Dedifferentiated amniotic fluid mesenchymal stem cell (primary cell): ENCODE data around the gene HYCC1.
"Not testable (repeated sequence)": the region's sequence is repeated elsewhere in the genome, so short reads cannot be mapped to it uniquely, and the experiment has no call there.

Experiments
- DNase-seq: peaks from one replicate; pipeline ENCODE4 v3.0.0-alpha.2; 2016; ENCODE audit errors: extremely low spot score

The HYCC1 gene

DNA sequence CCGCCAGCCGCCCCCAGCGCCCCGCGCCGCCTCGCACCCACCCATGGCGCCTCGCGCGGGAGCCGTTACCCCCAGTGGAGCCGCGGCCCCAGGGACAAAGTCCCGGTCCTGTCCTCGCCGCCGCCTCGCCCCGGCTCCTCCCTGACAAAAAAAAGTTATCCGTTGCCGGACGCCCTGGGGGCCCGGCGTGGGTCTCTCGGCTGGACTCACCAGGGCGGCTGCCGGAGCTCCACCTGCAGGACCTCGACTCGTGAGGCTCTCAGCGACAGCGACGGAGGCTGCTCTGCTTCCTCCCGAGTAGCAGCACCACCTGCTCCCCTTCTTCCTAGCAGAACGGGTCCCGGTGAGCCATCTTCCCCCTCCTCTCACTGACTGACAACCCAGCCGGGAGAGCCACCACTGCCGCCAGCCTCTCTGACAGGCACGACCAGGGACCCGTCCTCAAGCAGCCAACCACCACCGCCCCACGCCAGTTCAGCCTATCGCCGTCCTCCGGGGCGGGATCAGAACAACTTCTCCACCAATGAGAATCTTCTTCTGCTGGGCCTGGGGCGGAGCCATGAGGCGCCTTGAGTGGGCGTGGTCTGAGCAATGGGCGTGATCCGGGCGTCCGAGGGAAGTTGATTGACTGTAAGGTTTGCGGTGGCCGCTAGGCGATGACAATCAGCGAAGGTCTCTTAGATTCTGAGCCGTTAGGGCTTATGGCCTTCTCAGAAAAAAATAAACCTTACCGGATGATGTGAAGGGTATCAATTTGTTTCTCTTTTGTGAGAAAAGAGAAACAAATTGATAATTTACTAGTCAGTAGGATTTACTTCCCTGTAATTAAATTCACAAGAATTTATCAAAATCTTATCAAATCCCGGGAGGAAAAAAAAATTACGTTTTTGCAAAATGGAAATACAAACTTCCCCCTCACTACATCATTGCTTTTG, at the start of gene HYCC1:
Gene HYCC1, minus strand, starts transcription at position 416 of the 935 bp plus-strand sequence. CDS start 23,019 bp downstream, outside the sequence.
- DNase-seq = peak; percentile 99

DNA sequence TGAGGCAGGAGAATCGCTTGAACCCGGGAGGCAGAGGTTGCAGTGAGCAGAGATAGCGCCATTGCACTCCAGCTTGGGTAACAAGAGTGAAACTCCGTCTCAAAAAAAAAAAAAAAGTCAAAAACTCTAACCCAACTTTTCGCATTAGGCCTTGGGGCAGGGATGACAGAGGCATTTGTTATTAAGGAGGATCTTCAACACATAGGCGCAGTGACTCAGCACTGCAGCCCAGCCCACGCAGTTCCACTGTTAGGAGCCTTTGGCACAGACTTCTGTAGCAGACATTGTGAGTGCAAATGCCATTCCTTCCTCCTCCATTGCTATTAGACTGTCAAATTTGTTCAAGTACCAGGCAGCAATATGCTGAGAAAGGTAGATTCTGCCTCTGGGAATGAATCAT, 48.5 kb upstream of the HYCC1 start:
- no peak for DNase-seq

DNA sequence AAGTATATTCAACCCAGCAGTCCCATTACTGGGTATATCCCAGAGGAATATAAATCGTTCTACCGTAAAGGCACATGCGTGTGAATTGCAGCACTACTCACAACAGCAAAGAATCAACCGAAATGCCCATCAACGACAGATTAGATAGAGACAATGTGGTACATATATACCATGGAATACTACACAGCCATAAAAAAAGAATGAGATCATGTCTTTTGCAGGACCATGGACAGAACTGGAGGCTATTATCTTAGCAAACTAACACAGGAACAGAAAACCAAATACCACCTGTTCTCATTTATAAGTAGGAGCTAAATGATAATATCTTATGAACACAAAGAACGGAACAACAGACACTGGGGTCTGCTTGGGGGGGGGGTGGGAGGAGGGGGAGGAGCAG, 47.4 kb upstream of the HYCC1 start:
- DNase-seq = no peak

DNA sequence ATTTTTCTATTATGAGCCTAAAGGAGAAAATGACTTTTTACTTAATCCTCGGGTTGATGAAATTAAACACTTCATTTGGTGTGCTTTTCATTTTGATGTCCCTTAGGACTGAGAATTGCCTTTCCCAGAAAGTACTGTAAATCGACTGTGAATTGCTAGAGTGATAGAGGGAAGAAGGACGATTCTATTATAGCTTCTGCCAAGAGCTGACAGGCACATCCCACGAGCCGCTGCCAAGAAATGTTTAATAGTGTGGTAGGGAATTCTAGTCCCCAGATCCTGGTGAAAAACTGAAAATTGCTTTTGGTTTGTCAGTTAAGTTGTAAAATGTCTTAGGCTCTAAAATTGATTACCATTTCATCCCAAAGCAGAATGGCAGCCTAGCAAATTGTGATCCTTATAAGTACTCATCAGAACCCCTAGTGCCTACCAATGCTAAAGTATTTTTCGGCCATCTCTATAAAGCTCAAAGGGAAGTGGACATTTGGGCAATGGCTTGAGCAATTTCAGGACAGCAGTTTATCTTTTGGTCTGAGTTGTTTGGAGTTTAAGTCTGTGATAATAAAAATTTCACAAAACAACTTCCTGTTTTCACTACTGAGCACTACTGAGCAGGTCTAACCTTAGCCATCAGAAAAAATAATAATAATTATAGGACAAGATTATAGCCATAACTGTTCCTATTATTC, 44.6 kb upstream of the HYCC1 start:
- no peak for DNase-seq

DNA sequence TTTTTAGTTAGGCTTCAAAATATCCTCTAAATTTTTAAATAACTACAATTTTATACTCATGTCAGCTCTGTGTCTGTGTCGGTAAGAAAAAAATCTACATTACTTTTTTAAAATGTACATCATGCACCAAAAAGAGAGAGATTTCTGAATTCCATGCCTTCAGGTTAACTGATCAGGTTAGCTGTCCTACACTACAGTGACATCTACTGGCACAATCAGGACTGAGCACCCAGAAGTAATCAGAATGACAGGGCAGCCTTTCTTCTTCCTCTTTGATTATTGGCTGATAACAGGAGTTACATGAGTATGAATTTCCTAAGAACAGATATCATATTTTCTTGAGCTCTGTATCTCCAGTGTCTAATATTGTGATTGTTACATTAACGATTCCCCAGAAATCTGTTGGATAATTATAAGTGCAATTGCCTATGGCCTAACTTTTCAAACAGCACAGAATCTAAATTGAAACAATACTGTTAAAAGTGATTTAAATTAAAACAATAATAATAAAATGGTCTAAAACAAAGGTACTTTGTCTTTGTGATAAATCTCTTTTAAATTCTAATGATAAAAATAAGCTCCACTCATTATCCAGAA, 41.8 kb upstream of the HYCC1 start:
- peak; percentile 65 for DNase-seq

DNA sequence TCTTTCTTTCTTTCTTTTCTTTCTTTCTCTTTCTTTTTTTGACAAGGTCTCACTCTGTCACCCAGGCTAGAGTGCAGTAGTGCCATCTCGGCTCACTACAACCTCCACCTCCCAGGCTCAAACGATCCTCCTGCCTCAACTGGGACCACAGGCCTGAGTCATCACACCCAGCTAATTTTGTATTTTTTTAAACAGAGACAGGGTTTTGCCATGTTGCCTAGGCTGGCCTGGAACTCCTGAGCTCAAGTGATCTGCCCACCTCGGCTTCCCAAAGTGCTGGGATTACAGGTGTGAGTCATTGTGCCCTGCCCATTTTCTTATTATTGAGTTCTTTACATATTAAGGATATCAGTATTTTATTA, 37.2 kb upstream of the HYCC1 start:
- DNase-seq = not testable (repeated sequence)

DNA sequence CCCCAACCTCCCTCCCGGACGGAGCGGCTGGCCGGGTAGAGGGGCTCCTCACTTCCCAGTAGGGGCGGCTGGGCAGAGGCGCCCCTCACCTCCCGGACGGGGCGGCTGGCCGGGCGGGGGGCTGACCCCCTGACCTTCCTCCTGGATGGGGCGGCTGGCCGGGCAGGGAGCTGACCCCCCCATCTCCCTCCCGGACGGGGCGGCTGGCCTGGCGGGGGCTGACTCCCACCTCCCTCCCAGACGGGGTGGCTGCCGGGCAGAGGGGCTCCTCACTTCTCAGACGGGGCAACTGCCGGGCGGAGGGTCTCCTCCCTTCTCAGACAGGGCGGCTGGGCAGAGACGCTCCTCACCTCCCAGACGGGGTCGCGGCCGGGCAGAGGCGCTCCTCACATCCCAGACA, 32.4 kb upstream of the HYCC1 start:
- not testable (repeated sequence) for DNase-seq

DNA sequence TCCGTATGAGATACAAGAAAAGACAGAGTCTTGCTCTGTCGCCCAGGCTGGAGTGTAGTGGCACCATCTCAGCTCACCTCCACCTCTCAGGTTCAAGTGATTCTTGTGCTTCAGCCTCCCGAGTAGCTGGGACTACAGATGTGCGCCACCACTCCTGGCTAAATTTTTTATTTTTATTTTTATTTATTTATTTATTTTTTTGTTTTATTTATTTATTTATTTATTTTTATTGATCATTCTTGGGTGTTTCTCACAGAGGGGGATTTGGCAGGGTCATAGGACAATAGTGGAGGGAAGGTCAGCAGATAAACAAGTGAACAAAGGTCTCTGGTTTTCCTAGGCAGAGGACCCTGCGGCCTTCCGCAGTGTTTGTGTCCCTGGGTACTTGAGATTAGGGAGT, 31.2 kb upstream of the HYCC1 start:
- DNase-seq = not testable (repeated sequence)

DNA sequence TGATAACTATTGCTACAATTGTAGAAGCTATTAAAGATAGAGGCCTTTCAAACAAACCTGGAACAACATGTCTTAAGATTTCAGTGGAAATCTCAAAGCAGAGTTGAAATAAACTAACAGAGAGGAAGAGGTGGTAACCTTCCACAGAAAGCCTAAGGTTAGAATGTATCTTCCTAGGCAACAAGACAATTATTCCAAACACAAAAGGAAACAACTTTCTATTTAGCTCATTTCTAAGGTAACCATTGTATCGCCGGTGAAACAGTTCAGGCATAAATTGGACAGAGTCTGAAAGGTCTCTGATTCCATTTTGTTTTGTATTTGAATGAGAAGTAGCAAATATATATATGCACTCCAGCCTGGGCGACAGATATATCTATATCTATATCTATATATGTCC, 30.7 kb upstream of the HYCC1 start:
- no peak for DNase-seq

DNA sequence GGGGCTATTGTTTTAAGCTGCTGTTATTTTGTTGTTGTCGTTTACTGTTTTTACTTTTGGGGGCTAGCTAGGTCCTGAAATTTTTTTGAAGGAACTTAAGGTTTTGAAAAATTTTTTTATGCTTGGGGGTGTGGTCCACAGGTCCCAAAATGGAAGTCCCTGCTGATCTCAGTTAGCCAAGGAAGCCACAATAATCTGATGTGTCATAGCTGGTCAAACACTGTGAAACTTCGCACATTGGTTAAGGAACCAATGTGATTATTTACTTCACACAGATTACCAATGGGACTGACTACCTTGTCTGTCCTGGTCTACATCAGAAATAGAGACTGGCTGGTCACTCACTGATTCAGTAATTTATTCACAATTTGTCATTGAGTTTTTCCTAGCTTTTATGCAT, 29.5 kb upstream of the HYCC1 start:
- no peak for DNase-seq

DNA sequence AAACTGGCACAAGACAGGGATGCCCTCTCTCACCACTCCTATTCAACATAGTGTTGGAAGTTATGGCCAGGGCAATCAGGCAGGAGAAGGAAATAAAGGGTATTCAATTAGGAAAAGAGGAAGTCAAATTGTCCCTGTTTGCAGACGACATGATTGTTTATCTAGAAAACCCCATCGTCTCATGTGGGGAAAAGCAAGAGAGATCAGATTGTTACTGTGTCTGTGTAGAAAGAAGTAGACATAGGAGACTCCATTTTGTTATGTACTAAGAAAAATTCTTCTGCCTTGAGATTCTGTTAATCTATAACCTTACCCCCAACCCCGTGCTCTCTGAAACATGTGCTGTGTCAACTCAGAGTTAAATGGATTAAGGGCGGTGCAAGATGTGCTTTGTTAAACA, 25.7 kb upstream of the HYCC1 start:
- not testable (repeated sequence) for DNase-seq

DNA sequence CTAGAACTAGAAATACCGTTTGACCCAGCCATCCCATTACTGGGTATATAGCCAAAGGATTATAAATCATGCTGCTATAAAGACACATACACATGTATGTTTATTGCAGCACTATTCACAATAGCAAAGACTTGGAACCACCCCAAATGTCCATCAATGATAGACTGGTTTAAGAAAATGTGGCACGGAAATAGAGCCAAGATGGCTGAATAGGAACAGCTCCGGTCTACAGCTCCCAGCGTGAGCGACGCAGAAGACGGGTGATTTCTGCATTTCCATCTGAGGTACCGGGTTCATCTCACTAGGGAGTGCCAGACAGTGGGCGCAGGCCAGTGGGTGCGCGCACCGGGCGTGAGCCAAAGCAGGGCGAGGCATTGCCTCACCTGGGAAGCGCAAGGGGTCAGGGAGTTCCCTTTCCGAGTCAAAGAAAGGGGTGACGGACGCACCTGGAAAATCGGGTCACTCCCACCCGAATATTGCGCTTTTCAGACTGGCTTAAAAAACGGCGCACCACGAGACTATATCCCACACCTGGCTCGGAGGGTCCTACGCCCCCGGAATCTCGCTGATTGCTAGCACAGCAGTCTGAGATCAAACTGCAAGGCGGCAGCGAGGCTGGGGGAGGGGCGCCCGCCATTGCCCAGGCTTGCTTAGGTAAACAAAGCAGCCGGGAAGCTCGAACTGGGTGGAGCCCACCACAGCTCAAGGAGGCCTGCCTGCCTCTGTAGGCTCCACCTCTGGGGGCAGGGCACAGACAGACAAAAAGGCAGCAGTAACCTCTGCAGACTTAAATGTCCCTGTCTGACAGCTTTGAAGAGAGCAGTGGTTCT, 21.8 kb upstream of the HYCC1 start:
- DNase-seq = not testable (repeated sequence)

DNA sequence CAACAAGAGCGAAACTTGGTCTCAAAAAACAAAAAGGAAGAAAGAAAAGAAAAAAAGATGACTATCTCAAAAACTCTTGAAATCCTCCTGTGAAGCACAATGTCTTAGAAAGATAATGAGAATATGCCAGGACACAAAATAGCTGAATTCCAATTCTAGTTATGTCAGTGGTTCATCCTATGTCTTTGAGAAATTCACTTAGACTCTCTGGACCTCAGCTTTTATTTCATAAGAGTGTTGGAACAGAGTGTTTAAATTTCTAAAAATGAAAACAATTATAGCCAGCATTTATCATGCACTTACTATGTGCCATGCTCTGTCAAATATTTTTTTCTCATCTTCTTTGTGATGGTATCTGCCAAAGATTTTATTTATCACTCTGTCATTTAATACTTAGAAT, 13.3 kb upstream of the HYCC1 start:
- no peak for DNase-seq

DNA sequence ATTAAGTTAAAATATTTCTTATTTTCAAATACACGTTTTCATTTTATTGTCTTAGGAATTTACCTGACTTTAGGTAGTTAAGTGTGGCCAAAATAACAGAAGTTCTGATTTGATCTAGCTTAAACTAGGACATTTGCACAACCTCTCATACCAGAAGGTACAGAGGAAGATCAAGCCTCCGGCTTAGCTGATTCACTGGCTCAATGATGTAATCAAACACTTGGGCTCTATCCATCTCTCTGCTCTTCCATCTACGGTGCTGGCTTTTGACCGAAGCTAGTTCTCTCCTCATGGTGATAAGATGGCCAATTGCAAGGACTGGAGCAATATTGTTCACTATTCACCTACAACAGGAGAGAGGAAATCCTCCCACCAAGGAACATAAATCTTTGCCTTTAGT, 12.2 kb upstream of the HYCC1 start:
- no peak for DNase-seq

DNA sequence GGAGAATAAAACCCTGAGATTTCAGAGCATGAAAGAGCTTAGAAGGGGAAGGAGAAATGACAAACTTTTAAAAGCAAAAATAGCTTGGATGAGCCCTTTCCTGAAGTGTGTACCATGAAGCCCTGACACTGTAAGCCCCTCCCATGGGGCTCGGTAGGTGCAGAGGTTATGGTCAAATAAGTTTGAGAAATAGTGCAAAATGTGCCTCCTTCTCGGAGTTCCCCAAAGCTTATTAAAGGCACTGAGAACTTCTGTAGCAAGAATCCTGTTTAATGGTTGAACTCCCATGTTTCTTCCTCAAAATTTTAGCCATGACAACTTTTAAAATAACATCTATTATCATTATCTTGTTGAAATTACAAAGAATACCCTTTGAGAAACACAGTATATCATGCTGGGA, 10.5 kb upstream of the HYCC1 start:
- DNase-seq = no peak

DNA sequence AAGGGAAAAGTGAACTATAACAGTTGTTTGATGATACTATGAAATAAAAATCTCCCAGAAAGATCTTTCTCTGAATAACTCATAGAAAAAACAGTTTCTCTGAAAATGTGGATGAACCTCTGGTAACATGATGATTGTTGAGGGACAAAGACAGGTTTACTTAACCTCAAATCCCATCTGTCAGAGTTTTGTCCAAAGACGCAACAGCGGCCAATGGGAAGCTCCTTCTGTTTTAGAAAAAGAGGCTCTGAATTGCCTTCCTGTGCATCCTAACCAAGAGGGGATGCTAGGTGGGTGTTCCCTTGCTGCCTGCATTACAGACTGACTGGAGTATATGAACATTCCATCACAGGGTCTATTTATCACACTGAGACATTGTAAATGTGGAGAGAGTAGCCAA, 8.9 kb upstream of the HYCC1 start:
- DNase-seq = no peak

DNA sequence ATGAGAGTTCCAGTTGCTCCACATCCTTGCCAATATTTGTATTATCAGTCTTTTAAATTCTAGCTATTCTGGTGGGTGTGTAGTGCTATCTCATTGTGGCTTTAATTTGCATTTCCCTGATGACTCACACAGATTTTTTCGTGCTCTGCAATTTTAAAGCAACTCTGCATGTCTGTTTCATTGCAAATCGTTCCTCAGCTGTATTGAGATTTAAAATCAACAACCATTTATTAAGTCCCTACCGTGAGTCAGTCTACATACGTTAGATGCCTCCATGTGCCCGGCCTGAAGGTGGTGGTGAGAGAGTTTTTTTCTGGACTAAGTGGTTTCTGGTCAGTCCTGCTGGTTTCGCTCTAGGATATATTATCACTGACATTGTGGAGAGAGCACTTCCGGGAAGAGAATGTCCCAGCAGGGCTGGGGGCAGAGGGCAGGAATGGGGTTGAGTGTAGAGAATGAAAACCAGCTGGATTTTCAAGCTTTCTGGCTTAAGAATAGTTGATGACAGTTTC, 8.4 kb upstream of the HYCC1 start:
- DNase-seq = peak; percentile 52

DNA sequence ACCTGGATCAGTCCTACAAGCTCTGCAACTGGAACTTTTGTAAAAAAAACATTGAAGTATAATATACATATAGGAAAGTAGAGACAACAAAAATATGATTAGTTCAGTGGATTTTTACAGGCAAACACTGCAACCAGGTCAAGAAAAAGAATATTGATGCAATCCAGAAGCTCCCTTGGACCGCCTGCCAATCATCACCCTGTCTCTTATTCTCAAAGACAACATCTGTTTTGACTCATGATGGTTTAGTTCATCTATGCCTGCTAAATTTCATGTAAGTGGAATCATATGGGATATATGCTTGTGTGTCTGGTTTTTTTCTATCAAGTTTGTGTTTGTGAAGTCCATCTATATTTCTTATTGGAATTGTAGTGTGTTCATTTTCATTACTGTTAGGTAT, 7.7 kb upstream of the HYCC1 start:
- DNase-seq = peak; percentile 33

DNA sequence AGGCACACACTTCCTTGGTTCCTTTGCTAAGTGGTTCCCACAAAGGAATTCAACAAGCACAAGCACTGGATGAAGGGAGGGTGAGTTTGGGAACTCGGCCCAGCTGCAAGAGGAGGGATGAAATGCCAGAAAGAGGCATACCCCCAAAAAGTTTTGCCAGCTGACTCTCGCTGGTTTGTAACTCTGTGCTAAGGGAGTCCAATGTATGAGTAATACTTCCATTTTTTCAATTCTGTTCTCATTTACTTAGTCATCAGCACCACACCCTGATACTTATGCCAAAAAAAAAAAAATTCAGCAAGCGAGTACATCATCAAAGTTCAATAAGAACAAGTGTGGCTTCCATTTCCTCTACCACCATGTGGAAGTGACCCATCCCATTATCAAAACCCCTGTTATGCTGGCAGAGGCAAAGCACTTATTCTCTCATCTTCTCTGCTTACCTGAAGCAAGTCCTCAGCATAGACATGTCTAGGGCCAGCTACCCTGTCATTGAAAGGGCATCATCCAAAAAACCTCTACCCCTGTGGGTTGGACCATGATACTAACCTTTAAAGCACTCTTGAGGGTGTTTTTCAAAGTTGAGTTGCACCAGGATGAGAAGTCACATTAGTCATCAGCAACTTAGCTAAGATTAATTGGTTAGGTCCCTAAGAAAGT, 6.9 kb upstream of the HYCC1 start:
- DNase-seq = peak; percentile 92

DNA sequence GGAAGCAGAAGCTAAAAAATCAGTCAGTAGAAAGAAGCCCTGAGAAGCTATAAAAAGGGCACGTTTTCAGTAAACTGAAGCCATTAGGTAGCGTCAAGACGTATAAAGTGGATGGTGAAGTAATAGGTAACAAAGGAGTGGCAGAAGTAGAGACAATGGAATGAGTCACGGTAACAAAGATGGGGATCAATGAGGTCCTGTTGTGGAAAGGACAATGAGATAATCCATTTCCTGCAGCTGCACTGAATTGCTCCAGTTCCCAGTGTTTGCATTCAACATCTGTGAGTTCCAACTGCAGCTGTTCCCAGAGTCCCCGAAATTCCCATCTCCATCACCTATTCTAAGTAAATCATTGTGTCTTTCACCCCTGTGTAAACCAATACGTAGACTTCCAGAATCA, 4.8 kb upstream of the HYCC1 start:
- no peak for DNase-seq

DNA sequence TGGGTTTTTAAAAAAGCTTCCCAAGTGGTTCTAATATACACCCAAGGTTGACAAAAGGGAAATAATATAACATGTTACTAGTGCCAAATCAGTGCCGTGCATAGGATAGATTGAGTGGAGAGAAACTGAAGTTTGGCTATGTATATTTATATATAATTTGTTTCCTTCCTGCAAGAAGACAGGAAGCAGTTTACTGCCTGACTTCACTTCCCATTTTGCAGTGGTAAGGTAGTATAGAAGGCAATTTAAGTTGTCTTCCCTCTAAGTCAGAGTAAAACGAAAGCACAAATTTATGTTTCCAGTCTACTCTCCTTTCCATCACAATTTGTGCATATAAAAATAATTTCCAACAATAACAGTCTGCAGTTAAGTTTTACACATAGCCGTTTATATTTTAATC, 3.4 kb upstream of the HYCC1 start:
- no peak for DNase-seq
